Lower leg skin (tissue), 3 donors: ENCODE data around the gene GLCE.

Experiments
- POLR2A ChIP-seq, 2 donors: fragments of 450-650 bp; IDR thresholded peaks; one replicate each; pipeline ENCODE4 v1.6.1; 2016 to 2017; ENCODE audit warnings: antibody characterized with exemption in 2 of 2, mild to moderate bottlenecking in 1 of 2, moderate library complexity in 1 of 2
- TF ChIP-seq, protein P1 (sequence below), 3 donors: fragments of 450-650 bp; IDR thresholded peaks; one replicate each; pipeline ENCODE4 v1.5.1; 2016; ENCODE audit warnings: antibody characterized with exemption in 3 of 3, mild to moderate bottlenecking in 3 of 3, moderate library complexity in 2 of 3

DNA sequence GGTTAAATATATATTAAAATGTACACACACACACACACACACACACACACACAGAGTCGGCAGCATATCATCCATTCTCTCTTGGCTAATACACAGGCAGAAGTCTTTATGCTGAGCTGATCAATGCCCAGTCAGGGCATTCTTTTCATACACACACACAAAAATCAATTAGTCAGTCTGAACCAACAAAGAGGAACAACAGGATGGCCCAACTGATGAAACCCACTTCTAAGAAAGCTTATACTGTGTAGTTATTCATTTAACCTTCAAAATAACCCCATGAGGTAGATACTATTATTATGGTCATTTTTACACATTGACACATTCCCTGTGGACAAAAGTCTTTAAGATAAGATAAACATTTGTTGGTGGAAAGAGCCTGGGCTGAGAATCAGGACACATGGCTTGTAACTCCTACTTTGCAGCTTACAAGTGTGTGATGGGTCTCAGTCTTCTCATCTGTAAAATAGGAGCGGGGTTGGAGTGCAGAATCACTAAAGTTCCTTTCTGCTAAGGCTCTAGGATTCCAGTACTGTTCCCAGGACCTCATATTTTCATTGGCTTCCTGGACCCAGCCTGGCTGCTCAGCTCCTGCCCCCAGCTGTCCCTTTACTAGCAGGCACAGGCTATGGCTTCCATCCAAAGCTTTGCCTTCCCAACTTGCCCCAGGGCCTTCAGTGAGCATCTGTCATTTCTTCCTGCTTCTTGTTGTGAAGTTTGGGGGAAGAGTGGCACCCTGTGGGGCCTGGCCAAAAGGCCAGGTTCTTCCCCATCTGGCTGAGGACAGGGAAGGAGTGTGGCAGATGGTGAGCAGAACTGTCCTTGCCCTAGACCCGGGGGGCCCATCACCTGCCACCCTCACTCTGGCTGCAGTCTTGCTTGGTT, 27.2 kb upstream of the GLCE start:
- TF ChIP-seq POLR2A (IDR thresholded peaks at IDR 0.05): no peak
- TF ChIP-seq, protein P1, sequence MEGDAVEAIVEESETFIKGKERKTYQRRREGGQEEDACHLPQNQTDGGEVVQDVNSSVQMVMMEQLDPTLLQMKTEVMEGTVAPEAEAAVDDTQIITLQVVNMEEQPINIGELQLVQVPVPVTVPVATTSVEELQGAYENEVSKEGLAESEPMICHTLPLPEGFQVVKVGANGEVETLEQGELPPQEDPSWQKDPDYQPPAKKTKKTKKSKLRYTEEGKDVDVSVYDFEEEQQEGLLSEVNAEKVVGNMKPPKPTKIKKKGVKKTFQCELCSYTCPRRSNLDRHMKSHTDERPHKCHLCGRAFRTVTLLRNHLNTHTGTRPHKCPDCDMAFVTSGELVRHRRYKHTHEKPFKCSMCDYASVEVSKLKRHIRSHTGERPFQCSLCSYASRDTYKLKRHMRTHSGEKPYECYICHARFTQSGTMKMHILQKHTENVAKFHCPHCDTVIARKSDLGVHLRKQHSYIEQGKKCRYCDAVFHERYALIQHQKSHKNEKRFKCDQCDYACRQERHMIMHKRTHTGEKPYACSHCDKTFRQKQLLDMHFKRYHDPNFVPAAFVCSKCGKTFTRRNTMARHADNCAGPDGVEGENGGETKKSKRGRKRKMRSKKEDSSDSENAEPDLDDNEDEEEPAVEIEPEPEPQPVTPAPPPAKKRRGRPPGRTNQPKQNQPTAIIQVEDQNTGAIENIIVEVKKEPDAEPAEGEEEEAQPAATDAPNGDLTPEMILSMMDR (IDR thresholded peaks at IDR 0.05): no peak
